ENCODE data around the gene PIEZO1. TPM values are rescaled to one million over a fixed set of nuclear protein-coding genes. Genes with fewer than 3 reads are reported as not detected.
"Not testable (repeated sequence)": the region's sequence is repeated elsewhere in the genome, so short reads cannot be mapped to it uniquely, and the experiment has no call there.

PIEZO1 gene
- polyA plus RNA-seq, 2 of the 4 experiments (the other 2 are of a cell fraction), result 26.1 to 84.7 TPM

DNA sequence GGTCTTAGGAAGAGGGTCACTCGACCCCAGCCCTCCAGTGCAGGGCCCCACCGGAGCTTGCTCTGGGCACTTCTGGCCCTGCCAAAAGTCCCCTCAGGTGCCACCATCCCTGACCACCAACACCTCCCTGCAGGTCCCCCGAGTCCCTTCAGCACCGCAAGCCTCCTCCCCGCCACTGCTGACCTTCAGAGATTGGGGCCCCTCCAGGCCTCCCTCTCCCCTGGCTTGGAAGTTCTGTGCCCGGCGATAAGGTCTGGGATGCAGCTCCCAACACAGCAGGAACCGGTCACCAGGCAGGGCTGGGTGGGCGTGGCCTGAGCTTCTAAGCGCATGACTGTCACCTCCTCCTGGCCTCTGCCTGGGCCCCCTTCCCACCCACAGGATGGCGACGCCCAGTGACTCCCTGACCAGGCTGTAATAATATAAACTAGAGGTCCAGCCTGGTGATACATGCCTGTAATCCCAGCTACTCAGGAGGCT, 11.2 kb downstream of the PIEZO1 start:
- ATAC-seq (peak in 1 of 2 experiments; percentile 13; a peak in 2 of 6 replicates), FAIRE-seq (no peak), DNase-seq (ENCODE audit: low read depth in 1 of 2, low spot score in 1 of 2) (no peak)
- Histone ChIP-seq H3K4me2 (no peak overlapping the region), H3K27ac (no peak overlapping the region), H3K4me1 (peaks cover 44% of the 10 kb centered on the region), H3K9me3 (no peaks in the 10 kb centered on the region), H3K4me3 (no peak overlapping the region)
- POLR2A ChIA-PET, result no interaction called here
- WGBS (ENCODE audit: missing lambda C conversion rate), result 69% methylated on average over 12 of the region's 12 CpGs
- TF ChIP-seq HOXB5 (CRISPR knock-in tag; IDR thresholded peaks at IDR 0.05) (no peak), RNF2 (IDR thresholded peaks at IDR 0.05; ENCODE audit: borderline replicate concordance, low read depth) (no peak), PHF8 (IDR thresholded peaks at IDR 0.05; ENCODE audit: borderline replicate concordance, low read depth) (no peak), CHD4 (IDR thresholded peaks at IDR 0.05; ENCODE audit: borderline replicate concordance) (no peak), SREBF2 (IDR thresholded peaks at IDR 0.05) (no peak), CBX2 (IDR thresholded peaks at IDR 0.05; ENCODE audit: borderline replicate concordance, low read depth) (no peak), ZSCAN20 (CRISPR knock-in tag; IDR thresholded peaks at IDR 0.05) (no peak)
- TF ChIP-seq, protein P1, sequence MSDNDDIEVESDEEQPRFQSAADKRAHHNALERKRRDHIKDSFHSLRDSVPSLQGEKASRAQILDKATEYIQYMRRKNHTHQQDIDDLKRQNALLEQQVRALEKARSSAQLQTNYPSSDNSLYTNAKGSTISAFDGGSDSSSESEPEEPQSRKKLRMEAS (IDR thresholded peaks at IDR 0.05), result no peak
- CTCF ChIA-PET, result interaction anchor here (0.7 to 31.8 kb wide), 7 partner anchors 8 to 786 kb away, joined by 3 to 596 read pairs (median 3); partner anchors contain the start of gene PIEZO1

DNA sequence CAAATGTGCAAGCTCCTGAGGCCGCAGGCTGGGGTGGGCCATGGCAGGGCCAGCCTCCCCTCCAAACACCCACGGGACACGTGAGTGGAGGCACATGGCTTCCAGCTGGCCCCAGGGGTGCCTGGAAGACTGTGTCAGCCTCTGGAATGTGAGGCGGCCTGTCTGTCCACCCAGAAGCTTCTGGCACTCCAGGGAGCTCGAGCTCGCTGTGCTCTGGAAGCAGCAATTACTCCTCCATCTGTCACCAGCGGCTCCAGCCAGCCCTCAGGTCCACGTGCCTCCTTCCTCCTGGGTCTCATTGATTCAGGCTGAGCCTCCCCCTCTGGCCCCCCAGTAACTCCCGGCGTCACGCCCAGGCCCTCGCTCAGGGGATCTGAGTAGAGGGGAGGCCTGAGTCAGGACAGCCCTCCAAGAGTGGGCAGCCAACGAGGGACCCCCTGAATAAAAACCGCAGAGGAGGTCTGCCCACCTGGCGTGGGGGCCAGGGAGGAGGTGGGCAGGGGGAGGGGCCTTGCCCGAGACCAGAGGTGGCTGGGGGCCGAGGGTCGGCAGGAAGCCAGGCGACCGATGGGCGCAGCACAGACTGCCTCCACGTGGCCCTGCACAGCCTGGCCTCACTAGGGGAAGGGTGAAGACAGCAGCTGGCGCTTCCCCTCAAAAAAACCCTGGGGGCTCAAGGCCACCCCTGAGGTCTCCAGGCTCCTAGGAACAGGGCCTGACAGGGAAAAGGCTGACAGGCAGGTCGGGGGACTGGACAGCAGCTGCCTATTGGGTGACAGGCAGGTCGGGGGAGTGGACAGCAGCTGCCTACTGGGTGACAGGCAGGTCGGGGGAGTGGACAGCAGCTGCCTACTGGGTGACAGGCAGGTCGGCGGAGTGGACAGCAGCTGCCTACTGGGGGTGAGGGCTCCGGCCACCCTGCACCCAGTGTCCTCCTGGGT, 11.9 kb downstream of the PIEZO1 start:
- TF ChIP-seq RAD21 (conservative IDR thresholded peaks at IDR 0.05 in 1 of 2, IDR thresholded peaks at IDR 0.05 in 1 of 2), result no peak
- TF ChIP-seq BHLHE40 (IDR thresholded peaks at IDR 0.05; ENCODE audit: low read depth, low read length), result no peak
- TF ChIP-seq RARB (CRISPR knock-in tag; IDR thresholded peaks at IDR 0.05), result no peak
- no peak for TF ChIP-seq EP300 (IDR thresholded peaks at IDR 0.05)
- no peak for TF ChIP-seq NPAS2 (CRISPR knock-in tag; IDR thresholded peaks at IDR 0.05; ENCODE audit: borderline replicate concordance)
- no peak for TF ChIP-seq POLR2A (IDR thresholded peaks at IDR 0.05; ENCODE audit: low read length)
- no peak for TF ChIP-seq GATA3 (IDR thresholded peaks at IDR 0.05; ENCODE audit: borderline replicate concordance)
- TF ChIP-seq MYC (IDR thresholded peaks at IDR 0.05; ENCODE audit: borderline replicate concordance, low read length), result no peak
- TF ChIP-seq ZNF302 (CRISPR knock-in tag; IDR thresholded peaks at IDR 0.05), result no peak
- no peak for TF ChIP-seq HOXB5 (CRISPR knock-in tag; IDR thresholded peaks at IDR 0.05)
- no peak for TF ChIP-seq CEBPB (IDR thresholded peaks at IDR 0.05)
- TF ChIP-seq, protein P2, sequence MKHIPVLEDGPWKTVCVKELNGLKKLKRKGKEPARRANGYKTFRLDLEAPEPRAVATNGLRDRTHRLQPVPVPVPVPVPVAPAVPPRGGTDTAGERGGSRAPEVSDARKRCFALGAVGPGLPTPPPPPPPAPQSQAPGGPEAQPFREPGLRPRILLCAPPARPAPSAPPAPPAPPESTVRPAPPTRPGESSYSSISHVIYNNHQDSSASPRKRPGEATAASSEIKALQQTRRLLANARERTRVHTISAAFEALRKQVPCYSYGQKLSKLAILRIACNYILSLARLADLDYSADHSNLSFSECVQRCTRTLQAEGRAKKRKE (CRISPR knock-in tag; IDR thresholded peaks at IDR 0.05; ENCODE audit: low read depth), result no peak
- TF ChIP-seq MAFK (IDR thresholded peaks at IDR 0.05; ENCODE audit: partially characterized antibody), result no peak
- TF ChIP-seq, protein P3, sequence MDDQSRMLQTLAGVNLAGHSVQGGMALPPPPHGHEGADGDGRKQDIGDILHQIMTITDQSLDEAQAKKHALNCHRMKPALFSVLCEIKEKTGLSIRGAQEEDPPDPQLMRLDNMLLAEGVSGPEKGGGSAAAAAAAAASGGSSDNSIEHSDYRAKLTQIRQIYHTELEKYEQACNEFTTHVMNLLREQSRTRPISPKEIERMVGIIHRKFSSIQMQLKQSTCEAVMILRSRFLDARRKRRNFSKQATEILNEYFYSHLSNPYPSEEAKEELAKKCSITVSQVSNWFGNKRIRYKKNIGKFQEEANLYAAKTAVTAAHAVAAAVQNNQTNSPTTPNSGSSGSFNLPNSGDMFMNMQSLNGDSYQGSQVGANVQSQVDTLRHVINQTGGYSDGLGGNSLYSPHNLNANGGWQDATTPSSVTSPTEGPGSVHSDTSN (IDR thresholded peaks at IDR 0.05), result no peak
- ChIA-PET CTCF (interaction anchor here (0.7 to 31.8 kb wide), 9 partner anchors 9 to 410 kb away, joined by 3 to 596 read pairs (median 3); partner anchors contain the start of gene PIEZO1), POLR2A (no interaction called here)
- Histone ChIP-seq H3K27ac (no peak overlapping the region), H3K9me3 (no peaks in the 10 kb centered on the region), H3K4me3 (no peak overlapping the region), H3K4me2 (no peak overlapping the region), H3K4me1 (peaks cover 50% of the 10 kb centered on the region)
- WGBS (ENCODE audit: missing lambda C conversion rate), result 86% methylated on average over 20 of the region's 29 CpGs
- FAIRE-seq (no peak), DNase-seq (ENCODE audit: low read depth in 1 of 2, low spot score in 1 of 2) (no peak), ATAC-seq (0 out of 6 replicates have a peak, but pooled peaks of 1 of the 2 experiments have one; percentile 3)

DNA sequence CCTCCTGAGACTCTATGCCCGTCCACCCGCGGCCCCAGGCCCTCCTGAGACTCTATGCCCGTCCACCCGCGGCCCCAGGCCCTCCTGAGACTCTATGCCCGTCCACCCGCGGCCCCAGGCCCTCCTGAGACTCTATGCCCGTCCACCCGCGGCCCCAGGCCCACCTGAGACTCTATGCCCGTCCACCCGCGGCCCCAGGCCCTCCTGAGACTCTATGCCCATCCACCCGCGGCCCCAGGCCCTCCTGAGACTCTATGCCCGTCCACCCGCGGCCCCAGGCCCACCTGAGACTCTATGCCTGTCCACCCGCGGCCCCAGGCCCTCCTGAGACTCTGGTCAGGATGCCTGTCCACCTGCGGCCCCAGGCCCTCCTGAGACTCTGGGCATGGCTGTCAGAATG, 13.2 kb downstream of the PIEZO1 start:
- DNase-seq (ENCODE audit: low read depth in 1 of 2, low spot score in 1 of 2); POLR2A ChIA-PET; H3K27ac ChIP-seq; ATAC-seq; FAIRE-seq; H3K4me3 ChIP-seq; H3K4me2 ChIP-seq; H3K9me3 ChIP-seq: not testable (repeated sequence)
- H3K4me1 ChIP-seq, result peaks cover 56% of the 10 kb centered on the region
- WGBS (ENCODE audit: missing lambda C conversion rate), result 93% methylated on average over 5 of the region's 23 CpGs
- CTCF ChIA-PET, result interaction anchor here (1.3 to 31.8 kb wide), 4 partner anchors 9 to 29 kb away, joined by 3 to 596 read pairs (median 4); partner anchors contain the start of gene PIEZO1
